ENCODE data around the gene OR10H4. TPM values are rescaled to one million over a fixed set of nuclear protein-coding genes. Genes with fewer than 3 reads are reported as not detected.
"Not testable (repeated sequence)": the region's sequence is repeated elsewhere in the genome, so short reads cannot be mapped to it uniquely, and the experiment has no call there.

OR10H4 gene
- not detected in 3 replicates for total RNA-seq (2021)
- Bru-seq, nascent RNA, result not detected
- long read RNA-seq, experiment 1, result 0 reads
- long read RNA-seq, experiment 2, result 0 reads
- long read RNA-seq, experiment 3, result 0 reads

DNA sequence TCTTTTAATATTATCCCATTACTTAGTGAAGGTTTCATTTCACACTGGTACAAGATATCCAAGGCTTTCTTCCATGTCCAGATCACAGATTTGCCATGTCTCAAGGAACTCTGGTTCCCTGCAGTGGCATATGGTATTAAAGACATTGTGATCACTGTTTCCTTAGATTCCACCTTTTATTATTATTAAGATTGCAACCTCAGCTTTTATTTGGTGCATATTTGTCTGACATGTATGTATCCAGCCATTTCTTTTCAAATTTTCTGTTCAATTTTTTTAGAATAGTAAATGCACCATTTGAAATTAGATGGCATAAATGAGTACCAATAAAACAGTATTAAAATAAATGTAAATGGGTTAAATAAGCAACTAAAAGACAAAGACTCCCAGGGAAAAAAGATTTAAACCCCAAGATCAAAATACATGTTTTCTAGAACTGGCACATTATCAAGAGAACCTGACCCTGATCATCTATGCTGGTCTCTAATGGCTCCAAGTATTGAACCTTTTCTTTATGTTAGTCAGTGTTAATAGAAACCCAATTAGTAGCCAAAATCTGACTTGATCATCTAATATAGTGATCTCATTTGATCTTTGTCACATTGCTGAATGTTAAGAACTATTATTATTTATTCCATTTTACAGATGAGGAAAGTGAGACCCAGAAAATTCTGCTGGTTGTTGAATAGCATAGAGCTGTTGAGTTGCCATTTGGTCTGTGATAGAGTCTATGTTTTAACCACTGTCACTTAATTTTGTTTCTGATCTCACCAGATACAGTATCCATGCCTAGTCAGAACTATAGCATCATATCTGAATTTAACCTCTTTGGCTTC, at the start of gene OR10H4:
TSS of gene OR10H4 (plus strand) at position 786 of the 836 bp plus-strand sequence. CDS start at position 786, 0 bp downstream.
- ChIA-PET POLR2A (no interaction called here), CTCF (no interaction called here)
- DNase-seq (ENCODE audit: low spot score) (no peak), ATAC-seq (no peak)
- TF ChIP-seq ZNF416 (CRISPR knock-in tag; IDR thresholded peaks at IDR 0.05), result no peak
- TF ChIP-seq, protein P1, sequence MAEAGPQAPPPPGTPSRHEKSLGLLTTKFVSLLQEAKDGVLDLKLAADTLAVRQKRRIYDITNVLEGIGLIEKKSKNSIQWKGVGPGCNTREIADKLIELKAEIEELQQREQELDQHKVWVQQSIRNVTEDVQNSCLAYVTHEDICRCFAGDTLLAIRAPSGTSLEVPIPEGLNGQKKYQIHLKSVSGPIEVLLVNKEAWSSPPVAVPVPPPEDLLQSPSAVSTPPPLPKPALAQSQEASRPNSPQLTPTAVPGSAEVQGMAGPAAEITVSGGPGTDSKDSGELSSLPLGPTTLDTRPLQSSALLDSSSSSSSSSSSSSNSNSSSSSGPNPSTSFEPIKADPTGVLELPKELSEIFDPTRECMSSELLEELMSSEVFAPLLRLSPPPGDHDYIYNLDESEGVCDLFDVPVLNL (CRISPR knock-in tag; IDR thresholded peaks at IDR 0.05; ENCODE audit: borderline replicate concordance, low read depth), result no peak
- TF ChIP-seq, protein P2, sequence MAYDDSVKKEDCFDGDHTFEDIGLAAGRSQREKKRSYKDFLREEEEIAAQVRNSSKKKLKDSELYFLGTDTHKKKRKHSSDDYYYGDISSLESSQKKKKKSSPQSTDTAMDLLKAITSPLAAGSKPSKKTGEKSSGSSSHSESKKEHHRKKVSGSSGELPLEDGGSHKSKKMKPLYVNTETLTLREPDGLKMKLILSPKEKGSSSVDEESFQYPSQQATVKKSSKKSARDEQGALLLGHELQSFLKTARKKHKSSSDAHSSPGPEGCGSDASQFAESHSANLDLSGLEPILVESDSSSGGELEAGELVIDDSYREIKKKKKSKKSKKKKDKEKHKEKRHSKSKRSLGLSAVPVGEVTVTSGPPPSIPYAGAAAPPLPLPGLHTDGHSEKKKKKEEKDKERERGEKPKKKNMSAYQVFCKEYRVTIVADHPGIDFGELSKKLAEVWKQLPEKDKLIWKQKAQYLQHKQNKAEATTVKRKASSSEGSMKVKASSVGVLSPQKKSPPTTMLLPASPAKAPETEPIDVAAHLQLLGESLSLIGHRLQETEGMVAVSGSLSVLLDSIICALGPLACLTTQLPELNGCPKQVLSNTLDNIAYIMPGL (CRISPR knock-in tag; IDR thresholded peaks at IDR 0.05), result no peak
- TF ChIP-seq FOXP4 (CRISPR knock-in tag; IDR thresholded peaks at IDR 0.05), result no peak
- TF ChIP-seq HMGA2 (CRISPR knock-in tag; IDR thresholded peaks at IDR 0.05), result no peak
- TF ChIP-seq SP1 (CRISPR knock-in tag; conservative IDR thresholded peaks at IDR 0.05), result no peak
- no peak for TF ChIP-seq NR2C2 (CRISPR knock-in tag; IDR thresholded peaks at IDR 0.05)
- TF ChIP-seq, protein P3, sequence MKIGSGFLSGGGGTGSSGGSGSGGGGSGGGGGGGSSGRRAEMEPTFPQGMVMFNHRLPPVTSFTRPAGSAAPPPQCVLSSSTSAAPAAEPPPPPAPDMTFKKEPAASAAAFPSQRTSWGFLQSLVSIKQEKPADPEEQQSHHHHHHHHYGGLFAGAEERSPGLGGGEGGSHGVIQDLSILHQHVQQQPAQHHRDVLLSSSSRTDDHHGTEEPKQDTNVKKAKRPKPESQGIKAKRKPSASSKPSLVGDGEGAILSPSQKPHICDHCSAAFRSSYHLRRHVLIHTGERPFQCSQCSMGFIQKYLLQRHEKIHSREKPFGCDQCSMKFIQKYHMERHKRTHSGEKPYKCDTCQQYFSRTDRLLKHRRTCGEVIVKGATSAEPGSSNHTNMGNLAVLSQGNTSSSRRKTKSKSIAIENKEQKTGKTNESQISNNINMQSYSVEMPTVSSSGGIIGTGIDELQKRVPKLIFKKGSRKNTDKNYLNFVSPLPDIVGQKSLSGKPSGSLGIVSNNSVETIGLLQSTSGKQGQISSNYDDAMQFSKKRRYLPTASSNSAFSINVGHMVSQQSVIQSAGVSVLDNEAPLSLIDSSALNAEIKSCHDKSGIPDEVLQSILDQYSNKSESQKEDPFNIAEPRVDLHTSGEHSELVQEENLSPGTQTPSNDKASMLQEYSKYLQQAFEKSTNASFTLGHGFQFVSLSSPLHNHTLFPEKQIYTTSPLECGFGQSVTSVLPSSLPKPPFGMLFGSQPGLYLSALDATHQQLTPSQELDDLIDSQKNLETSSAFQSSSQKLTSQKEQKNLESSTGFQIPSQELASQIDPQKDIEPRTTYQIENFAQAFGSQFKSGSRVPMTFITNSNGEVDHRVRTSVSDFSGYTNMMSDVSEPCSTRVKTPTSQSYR (CRISPR knock-in tag; IDR thresholded peaks at IDR 0.05), result no peak
- TF ChIP-seq, protein P4, sequence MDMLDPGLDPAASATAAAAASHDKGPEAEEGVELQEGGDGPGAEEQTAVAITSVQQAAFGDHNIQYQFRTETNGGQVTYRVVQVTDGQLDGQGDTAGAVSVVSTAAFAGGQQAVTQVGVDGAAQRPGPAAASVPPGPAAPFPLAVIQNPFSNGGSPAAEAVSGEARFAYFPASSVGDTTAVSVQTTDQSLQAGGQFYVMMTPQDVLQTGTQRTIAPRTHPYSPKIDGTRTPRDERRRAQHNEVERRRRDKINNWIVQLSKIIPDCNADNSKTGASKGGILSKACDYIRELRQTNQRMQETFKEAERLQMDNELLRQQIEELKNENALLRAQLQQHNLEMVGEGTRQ (CRISPR knock-in tag; IDR thresholded peaks at IDR 0.05), result no peak
- TF ChIP-seq ERG (CRISPR knock-in tag; IDR thresholded peaks at IDR 0.05), result no peak
- TF ChIP-seq FOXP1 (CRISPR knock-in tag; IDR thresholded peaks at IDR 0.05; ENCODE audit: borderline replicate concordance), result no peak
- TF ChIP-seq ZNF263 (CRISPR knock-in tag; IDR thresholded peaks at IDR 0.05; ENCODE audit: low read depth), result no peak
- TF ChIP-seq KAT7 (CRISPR knock-in tag; IDR thresholded peaks at IDR 0.05; ENCODE audit: borderline replicate concordance), result no peak
- no peak for TF ChIP-seq MYBL2 (CRISPR knock-in tag; IDR thresholded peaks at IDR 0.05)
- TF ChIP-seq, protein P5, sequence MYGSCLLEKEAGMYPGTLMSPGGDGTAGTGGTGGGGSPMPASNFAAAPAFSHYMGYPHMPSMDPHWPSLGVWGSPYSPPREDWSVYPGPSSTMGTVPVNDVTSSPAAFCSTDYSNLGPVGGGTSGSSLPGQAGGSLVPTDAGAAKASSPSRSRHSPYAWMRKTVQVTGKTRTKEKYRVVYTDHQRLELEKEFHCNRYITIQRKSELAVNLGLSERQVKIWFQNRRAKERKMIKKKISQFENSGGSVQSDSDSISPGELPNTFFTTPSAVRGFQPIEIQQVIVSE (CRISPR knock-in tag; IDR thresholded peaks at IDR 0.05; ENCODE audit: borderline replicate concordance), result no peak
- TF ChIP-seq ZNF121 (CRISPR knock-in tag; IDR thresholded peaks at IDR 0.05), result no peak
- TF ChIP-seq ZNF396 (CRISPR knock-in tag; IDR thresholded peaks at IDR 0.05; ENCODE audit: borderline replicate concordance), result no peak
- no peak for TF ChIP-seq ZNF671 (CRISPR knock-in tag; IDR thresholded peaks at IDR 0.05)
- no peak for TF ChIP-seq ZNF232 (CRISPR knock-in tag; IDR thresholded peaks at IDR 0.05)
- peaks cover 48% of the 10 kb centered on the region for H3K36me3 Mint-ChIP-seq
- H3K9me3 Mint-ChIP-seq, result peaks cover 82% of the 10 kb centered on the region
- H3K27me3 Mint-ChIP-seq (ENCODE audit: low read depth), result peaks cover 13% of the 10 kb centered on the region
- H3K4me3 Mint-ChIP-seq, result no peak within 1 kb of the TSS
- no peaks in the 10 kb centered on the region for H3K4me1 Mint-ChIP-seq
- no peak within 1 kb of the TSS for H3K27ac Mint-ChIP-seq

GRCh38 chr19:15899561-15899960, 49.2 kb upstream of the OR10H4 start:
- DNase-seq (ENCODE audit: low spot score); ATAC-seq; POLR2A ChIA-PET; H3K27ac Mint-ChIP-seq; H3K4me1 Mint-ChIP-seq; CTCF ChIA-PET: not testable (repeated sequence)
- Mint-ChIP-seq H3K9me3 (peaks cover 70% of the 10 kb centered on the region), H3K27me3 (ENCODE audit: low read depth) (peaks cover 25% of the 10 kb centered on the region), H3K36me3 (peaks cover 37% of the 10 kb centered on the region), H3K4me3 (0 out of 2 replicates have a peak overlapping the region, but pooled peaks have one; percentile 43)

DNA sequence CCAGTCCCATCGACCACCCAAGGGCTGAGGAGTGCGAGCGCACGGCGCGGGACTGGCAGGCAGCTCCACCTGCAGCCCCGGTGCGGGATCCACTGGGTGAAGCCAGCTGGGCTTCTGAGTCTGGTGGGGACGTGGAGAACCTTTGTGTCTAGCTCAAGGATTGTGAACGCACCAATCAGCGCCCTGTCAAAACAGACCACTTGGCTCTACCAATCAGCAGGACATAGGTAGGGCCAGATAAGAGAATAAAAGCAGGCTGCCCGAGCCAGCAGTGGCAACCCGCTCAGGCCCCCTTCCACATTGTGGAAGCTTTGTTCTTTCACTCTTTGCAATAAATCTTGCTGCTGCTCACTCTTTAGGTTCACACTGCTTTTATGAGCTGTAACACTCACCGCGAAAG, 48.8 kb upstream of the OR10H4 start:
- H3K27ac Mint-ChIP-seq; ATAC-seq; DNase-seq (ENCODE audit: low spot score); H3K4me1 Mint-ChIP-seq; POLR2A ChIA-PET: not testable (repeated sequence)
- Mint-ChIP-seq H3K36me3 (peaks cover 40% of the 10 kb centered on the region), H3K27me3 (ENCODE audit: low read depth) (peaks cover 25% of the 10 kb centered on the region), H3K4me3 (peak overlapping the region; percentile 45), H3K9me3 (peaks cover 70% of the 10 kb centered on the region)
- CTCF ChIA-PET, result interaction anchor here (0.7 kb wide), 1 partner anchor 58 kb away, joined by 3 read pairs; no protein-coding TSS in a partner anchor
